ENCODE data around the gene RHD.
"Not testable (repeated sequence)": the region's sequence is repeated elsewhere in the genome, so short reads cannot be mapped to it uniquely, and the experiment has no call there.

Gene RHD

DNA sequence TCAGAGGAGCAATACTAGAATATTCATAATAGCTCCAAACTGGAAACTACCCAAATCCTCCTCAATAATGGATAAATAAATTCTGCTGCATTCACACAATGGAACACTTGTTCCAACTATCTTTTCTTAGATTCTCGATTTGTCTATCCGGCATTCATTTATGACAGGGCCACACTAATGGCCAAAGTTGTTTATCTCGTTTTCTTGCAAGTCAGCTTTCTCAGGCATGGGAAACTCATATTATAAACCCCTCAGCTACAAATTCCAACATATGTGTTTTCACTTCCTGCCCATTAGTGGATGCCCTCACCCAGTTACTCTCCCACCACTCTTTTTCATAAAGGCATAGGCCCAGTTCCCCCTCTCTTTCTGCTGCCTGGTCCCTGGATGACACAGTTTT is 106.1 kb downstream of the RHD start:
- not testable (repeated sequence) for H3K27me3 Mint-ChIP-seq (ENCODE audit: low read depth); H3K4me3 Mint-ChIP-seq; H3K4me1 Mint-ChIP-seq; H3K36me3 Mint-ChIP-seq (ENCODE audit: low read depth); H3K9me3 Mint-ChIP-seq; H3K27ac Mint-ChIP-seq

All from nephron (organoid).